HepG2 (cell line): ENCODE results near the gene SDC3. TPM values are rescaled to one million over a fixed set of nuclear protein-coding genes. Genes with fewer than 3 reads are reported as not detected.
A peak's percentile ranks its signal among the peaks of the same experiment; 100 is the strongest.

Experiments
- ARID2 ChIP-seq: sonication (generic); formaldehyde crosslinking; IDR thresholded peaks from 2 replicates; pipeline ENCODE4 v1.8.1; 2022; ENCODE audit warnings: mild to moderate bottlenecking, missing genetic modification reagents, borderline replicate concordance
- CHCHD3 ChIP-seq: sonication (generic); formaldehyde crosslinking; IDR thresholded peaks from 2 replicates; pipeline ENCODE4 v1.8.0; 2022; ENCODE audit warnings: mild to moderate bottlenecking, missing genetic modification reagents, moderate library complexity
- FOXP4 ChIP-seq: sonication (generic); formaldehyde crosslinking; IDR thresholded peaks from 2 replicates; pipeline ENCODE4 v1.4.0; 2020; ENCODE audit warnings: missing genetic modification reagents
- HOMEZ ChIP-seq: IDR thresholded peaks from 2 replicates; pipeline ENCODE4 v1.6.1; 2016; ENCODE audit warnings: low read depth
- LCORL ChIP-seq, 2 experiments: fragments of 450-650 bp in 1 of 2; sonication (generic) in 1 of 2; formaldehyde crosslinking in 1 of 2; IDR thresholded peaks; 2 replicates each; pipeline versions ENCODE4 v1.5.0 to v1.6.1; 2017 to 2020; ENCODE audit warnings: antibody characterized with exemption in 1 of 2, missing genetic modification reagents in 1 of 2
- REL ChIP-seq: sonication (generic); formaldehyde crosslinking; conservative IDR thresholded peaks from 2 replicates; pipeline ENCODE4 v1.8.0; 2022; ENCODE audit warnings: mild to moderate bottlenecking, missing genetic modification reagents, moderate library complexity
- RNF219 ChIP-seq: sonication (generic); formaldehyde crosslinking; IDR thresholded peaks from 2 replicates; pipeline ENCODE4 v1.5.0; 2020; ENCODE audit warnings: mild to moderate bottlenecking, missing genetic modification reagents
- RXRB ChIP-seq: IDR thresholded peaks from 2 replicates; pipeline ENCODE4 v1.6.1; 2016; ENCODE audit warnings: borderline replicate concordance, missing genetic modification reagents, missing compliant biosample characterization
- SMARCE1 ChIP-seq: fragments of 450-650 bp; IDR thresholded peaks from 2 replicates; pipeline ENCODE4 v1.6.1; 2017; ENCODE audit warnings: borderline replicate concordance
- SNAI1 ChIP-seq: sonication (generic); formaldehyde crosslinking; IDR thresholded peaks from 2 replicates; pipeline ENCODE4 v1.5.0; 2020; ENCODE audit warnings: mild to moderate bottlenecking, missing genetic modification reagents, borderline replicate concordance
- SYNCRIP ChIP-seq: fragments of 200-400 bp; formaldehyde crosslinking; IDR thresholded peaks from 2 replicates; pipeline ENCODE4 v1.6.1; 2018; ENCODE audit warnings: mild to moderate bottlenecking, low read depth, low read length; ENCODE audit not compliant: insufficient read depth
- ZKSCAN5 ChIP-seq: sonication (generic); formaldehyde crosslinking; IDR thresholded peaks from 2 replicates; pipeline ENCODE4 v1.5.1; 2020; ENCODE audit warnings: mild to moderate bottlenecking, missing genetic modification reagents
- ZNF142 ChIP-seq: sonication (generic); formaldehyde crosslinking; IDR thresholded peaks from 2 replicates; pipeline ENCODE4 v1.4.0; 2020; ENCODE audit warnings: missing genetic modification reagents
- ZNF3 ChIP-seq: IDR thresholded peaks from 2 replicates; pipeline ENCODE4 v1.7.0; 2017; ENCODE audit warnings: inconsistent platforms
- ZNF326 ChIP-seq: sonication (generic); formaldehyde crosslinking; IDR thresholded peaks from 2 replicates; pipeline ENCODE4 v1.4.0; 2020; ENCODE audit warnings: missing genetic modification reagents, borderline replicate concordance
- ZNF530 ChIP-seq: sonication (generic); formaldehyde crosslinking; IDR thresholded peaks from 2 replicates; pipeline ENCODE4 v1.5.0; 2020; ENCODE audit warnings: low read depth, mild to moderate bottlenecking, missing genetic modification reagents
- ZSCAN5A ChIP-seq: sonication (generic); formaldehyde crosslinking; IDR thresholded peaks from 2 replicates; pipeline ENCODE4 v1.8.0; 2022; ENCODE audit warnings: mild to moderate bottlenecking, missing genetic modification reagents, borderline replicate concordance
- polyA plus RNA-seq, 8 experiments: library from polyadenylated mRNA; depleted of rRNA in 3 of 8; stranded (reverse) in 7 of 8; unstranded in 1 of 8; fragments of >200 nt; fragmentation: Illumina TruSeq in 4 of 8; extraction: Trizol in 4 of 8; gene quantifications; 2 replicates each; pipeline versions ENCODE4 v1.2.1 to v1.2.3, GENCODE V29; 2011 to 2016; ENCODE audit warnings: low read depth in 4 of 8, missing spikeins in 1 of 8, mixed read lengths in 1 of 8; ENCODE audit not compliant: insufficient read depth in 1 of 8
- total RNA-seq, 5 experiments: library from RNA; depleted of rRNA; stranded (reverse); fragments of >200 nt; fragmentation: Illumina TruSeq; extraction: Trizol; gene quantifications; 2 replicates each; pipeline ENCODE4 v1.2.3, GENCODE V29; 2016; ENCODE audit warnings: low read depth in 1 of 5

The SDC3 gene
- total and polyA plus RNA-seq, 2 of the 13 experiments (the other 11 are each of a cell fraction or from before 2014, with no cell fraction given) = 0.49 to 0.84 TPM

- no peak for TF ChIP-seq ZNF142 (CRISPR knock-in tag)
- no peak for TF ChIP-seq SMARCE1
- TF ChIP-seq LCORL (IDR thresholded peaks at IDR 0.05) = no peak
- no peak for TF ChIP-seq LCORL (CRISPR knock-in tag; IDR thresholded peaks at IDR 0.05)
- TF ChIP-seq ZNF3 (CRISPR knock-in tag) = no peak
- no peak for TF ChIP-seq ARID2 (CRISPR knock-in tag)
- TF ChIP-seq ZKSCAN5 (CRISPR knock-in tag) = no peak
- no peak for TF ChIP-seq FOXP4 (CRISPR knock-in tag)
- peak; percentile 81 for TF ChIP-seq RXRB (CRISPR knock-in tag)
- no peak for TF ChIP-seq ZNF530 (CRISPR knock-in tag)
- no peak for TF ChIP-seq REL
- no peak for TF ChIP-seq ZNF326 (CRISPR knock-in tag)
- no peak for TF ChIP-seq RNF219 (CRISPR knock-in tag)
- TF ChIP-seq SYNCRIP = no peak
- TF ChIP-seq HOMEZ (CRISPR knock-in tag) = no peak
- no peak for TF ChIP-seq ZSCAN5A (CRISPR knock-in tag)
- TF ChIP-seq SNAI1 = no peak
- TF ChIP-seq CHCHD3 (CRISPR knock-in tag) = no peak
These were observed 15.9 kb downstream of the SDC3 start (continued) for GRCh38 chr1:30892671-30893073.
